Stimulated activated CD8-positive, alpha-beta memory T cell treated with anti-CD3 and anti-CD28 coated beads, Interleukin-12 subunit alpha, Interleukin-12 subunit beta, amount 100 ng/mL, for 1 hour (primary cell): ENCODE results near the gene P2RX3.

Experiments used
- DNase-seq: peaks from one replicate; pipeline ENCODE4 v3.0.0-alpha.2; 2020; ENCODE audit warnings: low read depth

Gene P2RX3

GRCh38 chr11:57310091-57310490, 28.1 kb upstream of the P2RX3 start:
- DNase-seq = no peak

- DNase-seq = no peak
Measured at GRCh38 chr11:57310630-57311086, 27.5 kb upstream of the P2RX3 start.

GRCh38 chr11:57311109-57311936, 26.8 kb upstream of the P2RX3 start:
- DNase-seq = no peak

GRCh38 chr11:57312511-57313021, 25.6 kb upstream of the P2RX3 start:
- DNase-seq = no peak

DNA sequence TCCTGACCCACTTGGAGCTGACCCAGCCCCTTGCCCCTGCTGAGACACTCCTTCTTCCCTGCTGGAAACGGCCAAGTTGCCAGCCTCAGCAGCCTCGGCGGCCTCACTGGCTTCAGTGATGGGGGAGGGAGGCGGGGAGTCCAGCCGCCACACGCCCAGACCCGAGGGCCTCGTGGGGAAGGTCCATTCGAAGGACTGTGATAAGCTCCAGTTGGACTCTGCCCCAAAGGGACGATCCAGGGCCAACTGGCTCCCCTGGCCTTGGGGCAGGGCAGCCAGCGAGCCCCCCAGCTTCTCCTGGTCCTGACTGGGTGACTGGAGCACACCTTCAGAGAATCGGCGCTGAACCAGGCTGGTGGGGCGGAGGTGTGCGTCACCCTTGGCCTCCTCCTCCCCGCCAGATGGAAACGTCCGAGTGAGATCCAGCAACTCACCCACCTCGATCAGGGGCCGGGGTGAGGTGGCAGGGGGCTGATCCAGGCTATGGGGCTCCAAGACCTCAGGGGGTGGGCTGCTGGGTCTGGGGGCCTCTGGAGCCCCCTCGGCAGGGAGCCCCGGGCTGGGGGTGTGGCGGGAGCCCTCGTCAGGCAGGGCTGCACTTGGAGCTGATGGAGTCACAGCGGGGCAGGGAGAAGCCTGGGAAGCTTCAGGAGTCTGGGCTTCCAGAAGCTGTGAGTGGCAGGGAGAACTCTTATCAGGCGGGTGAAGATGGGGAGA, 24.9 kb upstream of the P2RX3 start:
- DNase-seq = no peak

GRCh38 chr11:57313788-57314135, 24.4 kb upstream of the P2RX3 start:
- DNase-seq = no peak

DNA sequence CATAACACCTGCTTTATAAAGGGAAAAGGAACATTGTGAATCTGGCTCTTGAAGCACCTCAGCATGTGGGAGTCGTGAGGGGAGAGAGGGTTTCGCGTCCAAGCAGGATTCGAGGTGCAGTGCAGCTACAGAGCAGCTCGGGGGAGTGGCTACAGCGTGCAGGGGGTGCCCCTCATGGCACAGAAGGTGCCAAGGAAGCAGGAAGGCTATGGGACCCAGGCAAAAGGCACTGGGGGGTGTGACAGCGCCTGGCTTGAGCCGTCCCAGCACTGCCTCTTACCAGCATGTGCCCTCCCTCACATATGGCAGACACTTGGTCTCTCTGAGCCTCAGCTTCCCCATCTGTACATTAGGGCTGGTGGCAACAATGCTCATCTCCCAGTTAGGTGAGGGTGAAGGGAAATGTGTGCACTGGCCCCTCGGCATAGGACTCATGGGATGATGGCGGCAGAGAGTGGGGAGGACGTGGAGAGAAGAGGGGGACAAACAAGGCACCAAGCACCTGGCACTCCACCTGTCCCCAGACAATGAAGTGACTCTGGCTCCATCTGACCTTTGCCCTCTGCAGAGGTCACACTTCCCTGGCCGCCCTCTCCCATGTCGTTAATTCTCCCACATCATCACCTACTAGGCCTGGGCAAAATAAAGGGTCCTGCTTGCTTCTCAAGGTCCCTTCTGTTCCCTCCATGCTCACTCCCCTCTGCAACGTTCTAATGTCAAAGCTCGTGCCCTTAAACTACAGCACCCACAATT, 23.8 kb upstream of the P2RX3 start:
- DNase-seq = no peak

- DNase-seq = no peak
Measured at GRCh38 chr11:57315491-57315890, 22.7 kb upstream of the P2RX3 start.

GRCh38 chr11:57316017-57316416, 22.1 kb upstream of the P2RX3 start:
- no peak for DNase-seq

GRCh38 chr11:57318178-57318577, 20.0 kb upstream of the P2RX3 start:
- no peak for DNase-seq

GRCh38 chr11:57320067-57320718, 18.0 kb upstream of the P2RX3 start:
- DNase-seq = no peak

GRCh38 chr11:57320719-57321387, 17.3 kb upstream of the P2RX3 start:
- no peak for DNase-seq

DNA sequence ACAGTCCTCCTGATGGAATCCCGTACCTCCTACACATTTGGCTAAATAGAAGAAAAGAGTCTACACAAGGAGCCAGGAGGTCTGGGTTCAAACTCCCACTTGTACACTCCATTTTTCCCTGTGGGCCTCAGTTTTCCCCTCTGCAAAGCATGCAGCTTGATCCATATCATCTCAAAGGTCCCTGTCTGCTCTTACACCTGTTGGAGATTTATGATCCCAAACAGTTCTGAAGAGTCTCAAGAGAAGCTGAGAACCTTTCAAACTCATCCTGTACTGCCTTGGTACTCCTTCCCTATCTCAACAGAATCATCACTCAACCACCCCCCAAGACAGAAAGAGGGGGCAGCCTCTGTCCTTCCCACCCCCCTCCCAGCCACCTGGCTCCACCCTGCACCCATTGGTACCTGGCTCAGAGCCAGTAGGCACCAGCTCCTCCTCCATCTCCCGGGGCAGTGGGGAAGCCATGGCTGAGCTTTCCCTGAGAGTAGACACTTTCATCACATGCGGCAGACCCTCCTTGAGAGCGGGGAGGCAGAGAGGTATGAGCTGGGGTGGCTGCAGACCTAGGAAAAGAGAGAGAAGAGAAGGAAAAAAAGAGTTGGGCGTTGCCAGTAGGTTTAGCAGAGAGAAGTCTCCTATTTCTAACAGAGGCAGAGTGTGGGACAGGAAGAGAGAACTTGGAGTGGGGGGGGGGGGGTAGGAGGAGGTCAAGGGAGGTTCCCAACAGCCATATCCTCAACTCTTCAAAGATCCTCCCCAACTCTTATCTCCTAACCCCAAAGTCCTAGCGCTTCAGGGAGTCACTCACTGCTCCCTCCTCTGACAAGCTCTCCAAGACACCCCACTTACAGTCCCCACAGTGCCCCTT, 16.5 kb upstream of the P2RX3 start:
- no peak for DNase-seq

GRCh38 chr11:57322256-57323166, 15.6 kb upstream of the P2RX3 start:
- DNase-seq = no peak

DNA sequence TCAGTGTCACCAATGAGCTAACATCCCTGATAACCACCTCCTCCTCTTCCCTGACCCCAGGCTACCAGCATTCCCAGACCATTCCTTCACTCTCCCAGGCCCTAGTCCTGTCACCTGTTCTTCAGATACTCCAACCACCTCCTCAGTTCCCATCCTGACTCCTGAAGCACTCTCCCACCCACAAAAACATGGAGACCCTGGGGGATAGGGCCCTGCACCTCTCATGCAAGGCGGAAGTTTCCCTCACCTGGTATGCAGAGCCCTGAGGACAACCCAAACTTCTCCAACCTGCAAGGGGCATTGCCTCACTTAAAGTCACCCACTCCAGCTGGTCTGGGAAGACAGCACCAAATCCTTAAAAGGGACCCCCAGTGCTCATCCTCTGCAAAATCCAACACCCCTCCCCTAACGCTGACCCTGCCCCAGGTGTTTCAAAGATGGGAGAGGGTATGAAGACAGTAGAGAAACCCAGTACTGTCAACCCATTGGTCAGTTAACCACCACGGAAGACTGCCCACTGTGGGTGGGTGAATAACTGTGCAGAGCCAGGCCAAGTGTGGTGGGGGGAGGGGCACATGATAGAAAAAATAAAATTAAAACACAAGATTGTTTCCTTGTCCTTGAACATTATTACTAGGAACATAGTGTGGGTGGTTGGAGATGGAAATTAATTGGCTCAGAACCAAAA, 14.8 kb upstream of the P2RX3 start:
- DNase-seq = no peak

- no peak for DNase-seq
Measured at GRCh38 chr11:57323855-57324153, 14.3 kb upstream of the P2RX3 start.

DNA sequence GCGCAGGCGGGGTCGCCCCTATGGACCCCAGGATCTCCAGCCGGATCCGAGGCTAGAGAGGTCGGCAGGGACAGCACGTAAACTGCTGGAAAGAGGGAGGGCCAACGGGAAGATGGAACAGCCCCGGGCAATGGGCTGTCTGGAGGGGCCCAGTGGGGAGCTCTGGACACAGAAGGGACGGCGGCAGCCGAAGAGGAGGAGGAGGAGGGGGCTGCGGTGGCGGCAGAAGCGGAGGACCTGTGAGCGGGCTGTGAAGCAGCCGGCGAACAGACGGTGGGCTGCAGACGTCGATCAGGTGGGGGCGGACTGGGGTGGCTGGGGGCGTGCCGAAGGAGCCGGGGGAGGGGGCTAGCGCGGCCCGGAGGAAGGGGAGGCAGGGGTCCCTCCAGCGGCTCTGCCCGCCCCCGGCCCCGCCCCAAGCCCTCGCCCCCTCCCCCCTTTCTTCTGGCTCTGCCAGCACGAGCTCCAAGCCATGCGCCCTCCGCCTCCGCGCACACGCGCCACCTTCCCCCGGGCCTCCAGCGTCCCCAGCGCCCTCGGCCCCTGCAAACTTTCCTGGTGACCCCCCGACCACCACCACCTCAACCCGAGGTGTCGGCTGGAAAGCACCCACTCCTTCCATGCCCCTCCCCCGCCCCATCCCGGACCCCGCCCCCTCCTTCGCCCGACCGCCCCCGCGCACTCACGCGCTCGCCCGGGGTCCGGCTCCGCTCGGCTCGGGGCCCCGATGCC, 13.8 kb upstream of the P2RX3 start:
- no peak for DNase-seq
